BLaER1 treated with 17β-estradiol and CSF1 and Interleukin-3, amounts not matched to agents 10 nM and 100 nM (cell line): ENCODE data around the gene TPD52L1.

Experiments
- H3K27ac ChIP-seq, 11 experiments: shearing (Covaris generic); formaldehyde crosslinking; 2 replicates each; pipeline ENCODE4 v1.8.1; 2022
- H3K27me3 ChIP-seq, 11 experiments: shearing (Covaris generic); formaldehyde crosslinking; 2 replicates each; pipeline ENCODE4 v1.8.1; 2022
- H3K36me3 ChIP-seq, 11 experiments: shearing (Covaris generic); formaldehyde crosslinking; 2 replicates each; pipeline ENCODE4 v1.8.1; 2022
- H3K4me1 ChIP-seq, 10 experiments: shearing (Covaris generic); formaldehyde crosslinking; 2 replicates each; pipeline ENCODE4 v1.8.1; 2022
- H3K4me2 ChIP-seq, 11 experiments: shearing (Covaris generic); formaldehyde crosslinking; 2 replicates each; pipeline ENCODE4 v1.8.1; 2022
- H3K4me3 ChIP-seq, 10 experiments: shearing (Covaris generic); formaldehyde crosslinking; 2 replicates each; pipeline ENCODE4 v1.8.1; 2022
- H3K9ac ChIP-seq, 11 experiments: shearing (Covaris generic); formaldehyde crosslinking; 2 replicates each; pipeline ENCODE4 v1.8.1; 2022
- H3K9me3 ChIP-seq, 11 experiments: shearing (Covaris generic); formaldehyde crosslinking; replicated peaks in 1 of 11; 2 replicates each; pipeline ENCODE4 v1.8.1; 2022
- H4K20me1 ChIP-seq, 11 experiments: shearing (Covaris generic); formaldehyde crosslinking; 2 replicates each; pipeline ENCODE4 v1.8.1; 2022
- Cebpa-rat ChIP-seq, 11 experiments: shearing (Covaris generic); IDR thresholded peaks; 2 replicates each; pipeline ENCODE4 v1.8.1; 2022

TPD52L1 gene

DNA sequence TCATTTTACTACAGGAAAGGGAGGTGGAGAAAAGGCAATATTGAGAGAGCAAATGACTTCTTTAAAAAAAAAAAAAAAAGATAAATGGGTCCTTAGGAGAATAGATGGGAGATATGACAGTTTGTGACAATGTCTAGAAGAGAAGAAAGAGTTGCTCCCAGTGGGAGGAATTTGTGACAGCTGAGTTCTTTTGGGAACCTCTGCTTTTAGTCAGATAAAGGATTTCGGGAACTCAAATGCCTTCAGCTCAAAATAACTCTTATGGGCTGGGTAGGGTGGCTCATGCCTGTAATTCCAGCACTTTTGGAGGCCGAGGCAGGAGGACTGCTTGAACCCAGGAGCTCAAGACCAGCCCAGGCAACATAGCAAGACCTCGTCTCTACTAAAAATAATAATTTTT lies 13.1 kb downstream of the TPD52L1 start:
- Histone ChIP-seq H3K4me1 (peaks cover 0 to 16% (median 3%) of the 10 kb centered on the region in 10 experiments; a peak in 9 of 20 replicates), H3K9ac (no peak overlapping the region)
- TF ChIP-seq Cebpa-rat (IDR thresholded peaks at IDR 0.05) = no peak

DNA sequence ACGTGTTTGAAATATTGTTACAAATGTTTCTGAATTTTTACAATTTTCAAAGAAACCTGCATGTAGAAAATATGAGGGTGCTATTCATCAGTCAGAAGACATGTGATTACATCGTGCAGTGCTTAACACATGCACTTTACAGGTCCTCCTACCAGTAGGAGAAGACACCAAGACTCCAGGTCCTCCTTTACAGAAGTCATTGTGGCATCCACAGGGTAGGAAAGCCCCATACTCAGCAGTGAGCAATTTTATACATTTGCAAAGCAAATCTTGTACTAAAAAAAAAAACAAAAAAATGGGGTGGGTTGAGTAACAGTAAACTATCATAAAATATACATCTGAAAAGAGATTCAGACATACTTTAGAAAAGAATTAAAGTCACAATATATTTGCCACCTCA lies 14.0 kb downstream of the TPD52L1 start:
- TF ChIP-seq Cebpa-rat (IDR thresholded peaks at IDR 0.05) = no peak
- H3K36me3 ChIP-seq = no peaks in the 10 kb centered on the region
- no peaks in the 10 kb centered on the region for H3K9me3 ChIP-seq
- H3K4me1 ChIP-seq = peaks cover 0 to 16% (median 3%) of the 10 kb centered on the region in 10 experiments; a peak in 9 of 20 replicates
- no peaks in the 10 kb centered on the region for H4K20me1 ChIP-seq
- H3K27ac ChIP-seq = no peak overlapping the region
- H3K9ac ChIP-seq = no peak overlapping the region
- H3K27me3 ChIP-seq = no peaks in the 10 kb centered on the region
- H3K4me2 ChIP-seq = no peak overlapping the region
- no peak overlapping the region for H3K4me3 ChIP-seq

More for the DNA sequence above, 13.1 kb downstream of the TPD52L1 start:
- H3K36me3 ChIP-seq = no peaks in the 10 kb centered on the region
- no peak overlapping the region for H3K27ac ChIP-seq
- H4K20me1 ChIP-seq = no peaks in the 10 kb centered on the region
- no peak overlapping the region for H3K4me2 ChIP-seq
- H3K4me3 ChIP-seq = no peak overlapping the region
- H3K9me3 ChIP-seq = no peaks in the 10 kb centered on the region
- H3K27me3 ChIP-seq = no peaks in the 10 kb centered on the region

GRCh38 chr6:125169058-125169457 lies 15.5 kb downstream of the TPD52L1 start:
- TF ChIP-seq Cebpa-rat (IDR thresholded peaks at IDR 0.05) = no peak
- no peaks in the 10 kb centered on the region for H4K20me1 ChIP-seq
- no peaks in the 10 kb centered on the region for H3K27me3 ChIP-seq
- no peaks in the 10 kb centered on the region for H3K36me3 ChIP-seq
- H3K27ac ChIP-seq = no peak overlapping the region
- no peaks in the 10 kb centered on the region for H3K9me3 ChIP-seq
- H3K9ac ChIP-seq = no peak overlapping the region
- H3K4me3 ChIP-seq = no peak overlapping the region
- H3K4me2 ChIP-seq = no peak overlapping the region
- H3K4me1 ChIP-seq = peaks cover 0 to 30% (median 3%) of the 10 kb centered on the region in 10 experiments; a peak in 9 of 20 replicates

GRCh38 chr6:125169522-125169921 lies 15.9 kb downstream of the TPD52L1 start:
- Histone ChIP-seq H3K9me3 (no peaks in the 10 kb centered on the region), H3K9ac (no peak overlapping the region), H4K20me1 (no peaks in the 10 kb centered on the region), H3K4me3 (no peak overlapping the region), H3K4me2 (peak overlapping the region in 1 of 11 experiments; percentile 15; a peak in 1 of 22 replicates), H3K36me3 (no peaks in the 10 kb centered on the region), H3K27me3 (no peaks in the 10 kb centered on the region), H3K27ac (no peak overlapping the region), H3K4me1 (peaks cover 0 to 32% (median 3%) of the 10 kb centered on the region in 10 experiments; a peak in 9 of 20 replicates)
- no peak for TF ChIP-seq Cebpa-rat (IDR thresholded peaks at IDR 0.05)

GRCh38 chr6:125170376-125170775 lies 16.8 kb downstream of the TPD52L1 start:
- no peak for TF ChIP-seq Cebpa-rat (IDR thresholded peaks at IDR 0.05)
- Histone ChIP-seq H3K27ac (no peak overlapping the region), H4K20me1 (no peaks in the 10 kb centered on the region), H3K4me3 (no peak overlapping the region), H3K36me3 (no peaks in the 10 kb centered on the region), H3K4me1 (peaks cover 0 to 33% (median 0%) of the 10 kb centered on the region in 10 experiments; a peak in 8 of 20 replicates), H3K4me2 (no peak overlapping the region), H3K9me3 (no peaks in the 10 kb centered on the region), H3K27me3 (no peaks in the 10 kb centered on the region), H3K9ac (no peak overlapping the region)

DNA sequence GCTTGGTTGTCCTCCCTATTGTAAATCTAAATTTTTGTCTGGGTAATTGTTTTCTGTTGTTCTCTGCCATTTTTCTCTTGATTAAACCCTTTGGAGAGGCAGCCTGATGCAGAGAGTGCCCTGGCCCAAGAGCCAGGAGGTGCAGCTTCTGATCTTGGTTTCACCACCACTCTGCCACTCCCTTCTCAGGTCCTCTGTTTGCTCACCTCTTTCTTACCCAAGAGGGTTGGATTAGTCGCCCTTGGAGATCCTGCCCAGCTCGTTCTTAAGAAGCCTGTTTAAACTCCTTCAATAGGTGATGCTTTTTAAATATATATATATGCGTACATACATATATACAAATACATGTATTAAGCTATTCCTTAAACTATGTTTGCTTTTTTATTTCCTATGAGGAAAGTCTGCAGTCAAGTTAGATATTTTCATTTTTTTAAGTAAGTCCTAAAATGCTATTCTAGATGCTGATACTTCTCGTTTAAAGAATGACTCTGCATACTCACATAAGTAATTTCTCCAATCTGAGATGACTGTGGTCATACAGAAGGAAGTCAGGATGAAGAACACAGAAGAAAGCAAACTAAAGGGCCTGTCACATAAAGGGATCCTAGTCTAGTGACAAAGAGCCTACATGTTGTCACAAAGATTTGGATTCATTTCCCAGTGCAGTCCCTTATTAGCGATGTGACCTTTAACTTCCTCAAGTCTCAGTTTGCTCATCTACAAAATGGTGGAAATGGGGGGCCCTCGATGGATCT lies 19.9 kb downstream of the TPD52L1 start:
- no peak overlapping the region for H3K9ac ChIP-seq
- no peaks in the 10 kb centered on the region for H3K9me3 ChIP-seq
- no peak overlapping the region for H3K27ac ChIP-seq
- peak overlapping the region in 2 of 11 experiments; percentile 23 to 60; a peak in 4 of 22 replicates for H3K4me2 ChIP-seq
- TF ChIP-seq Cebpa-rat (IDR thresholded peaks at IDR 0.05) = no peak
- H4K20me1 ChIP-seq = no peaks in the 10 kb centered on the region
- no peaks in the 10 kb centered on the region for H3K27me3 ChIP-seq
- peaks cover 0 to 29% (median 0%) of the 10 kb centered on the region in 10 experiments; a peak in 5 of 20 replicates for H3K4me1 ChIP-seq
- no peak overlapping the region for H3K4me3 ChIP-seq
- H3K36me3 ChIP-seq = no peaks in the 10 kb centered on the region

DNA sequence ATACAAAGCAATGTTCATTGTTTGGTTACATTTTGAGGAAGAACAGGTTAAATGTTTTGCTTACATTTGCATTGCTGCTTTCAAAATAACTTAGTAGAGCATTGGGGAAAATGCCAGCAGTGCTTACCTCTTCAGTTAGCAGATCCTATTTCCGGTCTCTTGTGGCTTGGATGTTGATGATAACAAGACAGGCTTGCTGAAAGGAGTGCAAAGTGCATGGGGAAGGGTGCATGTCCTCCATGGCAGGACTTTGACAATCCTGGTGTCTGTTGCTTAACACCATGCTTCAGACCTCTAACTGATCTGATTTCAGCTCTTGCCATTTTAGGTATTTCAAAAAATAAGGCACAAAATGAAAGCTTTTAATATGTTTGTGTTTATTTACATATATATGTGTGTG lies 21.1 kb downstream of the TPD52L1 start:
- no peak for TF ChIP-seq Cebpa-rat (IDR thresholded peaks at IDR 0.05)
- peaks cover 0 to 29% (median 0%) of the 10 kb centered on the region in 10 experiments; a peak in 5 of 20 replicates for H3K4me1 ChIP-seq
- no peak overlapping the region for H3K27ac ChIP-seq
- no peaks in the 10 kb centered on the region for H3K36me3 ChIP-seq
- H3K4me2 ChIP-seq = peak overlapping the region in 2 of 11 experiments; percentile 23 to 37; a peak in 4 of 22 replicates
- H3K27me3 ChIP-seq = no peaks in the 10 kb centered on the region
- no peaks in the 10 kb centered on the region for H3K9me3 ChIP-seq
- H3K4me3 ChIP-seq = no peak overlapping the region
- no peak overlapping the region for H3K9ac ChIP-seq
- H4K20me1 ChIP-seq = no peaks in the 10 kb centered on the region

DNA sequence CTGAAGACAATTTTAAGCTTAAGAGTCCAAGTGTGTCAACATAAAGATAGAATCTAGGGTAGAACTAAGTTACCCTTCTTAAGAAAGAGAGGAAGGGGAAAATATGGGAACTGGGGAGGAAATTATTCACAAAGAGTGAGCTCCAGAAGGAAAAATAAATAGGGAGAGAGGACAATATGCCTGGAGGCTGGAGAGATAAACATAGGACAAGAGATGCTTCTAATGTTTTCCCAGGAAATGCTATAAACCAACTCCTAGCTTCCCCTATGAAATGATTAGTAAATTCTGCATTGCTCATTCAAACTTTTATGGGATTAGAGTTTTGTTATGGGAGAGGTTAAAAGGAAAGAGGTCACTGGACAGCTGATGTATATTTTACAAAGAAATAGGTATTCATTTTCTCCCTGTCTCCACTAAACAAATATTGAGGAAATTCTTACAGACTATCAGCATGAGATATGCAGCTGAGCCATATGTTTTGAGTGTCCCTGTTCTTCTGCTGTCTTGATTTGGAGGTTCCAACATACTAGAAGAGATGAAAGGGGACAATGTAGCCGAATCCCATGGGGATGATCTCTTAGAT lies 22.0 kb downstream of the TPD52L1 start:
- H3K36me3 ChIP-seq = no peaks in the 10 kb centered on the region
- no peaks in the 10 kb centered on the region for H4K20me1 ChIP-seq
- H3K4me2 ChIP-seq = no peak overlapping the region
- H3K9me3 ChIP-seq = no peaks in the 10 kb centered on the region
- H3K27me3 ChIP-seq = no peaks in the 10 kb centered on the region
- H3K4me1 ChIP-seq = peaks cover 0 to 29% (median 0%) of the 10 kb centered on the region in 10 experiments; a peak in 5 of 20 replicates
- no peak for TF ChIP-seq Cebpa-rat (IDR thresholded peaks at IDR 0.05)
- H3K4me3 ChIP-seq = no peak overlapping the region
- no peak overlapping the region for H3K9ac ChIP-seq
- no peak overlapping the region for H3K27ac ChIP-seq

DNA sequence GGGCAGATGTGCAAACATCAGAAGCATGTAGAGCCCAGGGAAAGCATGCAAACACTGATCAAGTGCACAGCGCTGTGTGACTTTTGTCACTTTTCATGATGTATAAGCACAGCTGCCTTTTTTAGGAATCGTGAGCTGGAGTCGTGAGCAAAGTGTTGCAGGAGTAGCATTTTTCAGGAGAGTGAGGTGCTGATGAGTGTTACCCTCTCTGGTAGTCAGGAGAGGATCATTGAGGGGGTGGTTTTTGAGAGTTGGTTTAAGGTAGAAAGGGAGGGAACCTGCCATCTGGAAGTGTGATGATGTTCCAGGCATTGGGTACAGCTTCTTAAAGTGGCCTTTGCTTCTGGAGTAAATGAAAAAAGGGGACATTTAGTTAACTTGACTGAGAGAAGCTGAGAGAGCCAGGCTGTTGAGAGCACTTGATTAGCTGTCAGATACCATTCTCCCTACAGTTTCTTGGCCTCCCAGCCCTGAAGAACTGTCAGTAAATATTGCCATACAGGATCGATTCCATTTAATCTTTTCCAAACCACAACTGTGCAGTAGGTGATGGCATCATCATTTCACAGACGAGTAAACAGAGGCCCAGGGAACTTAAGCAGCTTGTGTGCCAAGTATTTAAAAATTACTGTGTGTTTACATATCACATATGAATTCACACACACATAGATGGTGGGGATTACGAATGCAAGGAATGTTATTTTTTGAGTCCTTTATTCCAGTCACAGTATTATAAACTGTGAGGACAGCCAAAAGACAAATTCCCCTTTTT lies 28.9 kb downstream of the TPD52L1 start:
- Histone ChIP-seq H4K20me1 (no peaks in the 10 kb centered on the region), H3K9ac (no peak overlapping the region), H3K27me3 (no peaks in the 10 kb centered on the region), H3K4me1 (no peaks in the 10 kb centered on the region), H3K4me2 (no peak overlapping the region), H3K9me3 (no peaks in the 10 kb centered on the region), H3K27ac (no peak overlapping the region), H3K4me3 (no peak overlapping the region), H3K36me3 (no peaks in the 10 kb centered on the region)
- TF ChIP-seq Cebpa-rat (IDR thresholded peaks at IDR 0.05) = no peak
